Measurements from ENCODE around the gene CPZ. TPM values are rescaled to one million over a fixed set of nuclear protein-coding genes. Genes with fewer than 3 reads are reported as not detected.
"Not testable (repeated sequence)": the region's sequence is repeated elsewhere in the genome, so short reads cannot be mapped to it uniquely, and the experiment has no call there.

Gene CPZ
- total RNA-seq, 3 donors from 2014 or later: 2.9 to 13.4 (median 7.5) TPM

- no peaks in the 10 kb centered on the region for H3K4me1 ChIP-seq
- H3K4me3 ChIP-seq: no peak overlapping the region
- no peaks in the 10 kb centered on the region for H3K9me3 ChIP-seq
- DNase-seq (ENCODE audit: low spot score in 2 of 2): no peak
- TF ChIP-seq, protein P1, sequence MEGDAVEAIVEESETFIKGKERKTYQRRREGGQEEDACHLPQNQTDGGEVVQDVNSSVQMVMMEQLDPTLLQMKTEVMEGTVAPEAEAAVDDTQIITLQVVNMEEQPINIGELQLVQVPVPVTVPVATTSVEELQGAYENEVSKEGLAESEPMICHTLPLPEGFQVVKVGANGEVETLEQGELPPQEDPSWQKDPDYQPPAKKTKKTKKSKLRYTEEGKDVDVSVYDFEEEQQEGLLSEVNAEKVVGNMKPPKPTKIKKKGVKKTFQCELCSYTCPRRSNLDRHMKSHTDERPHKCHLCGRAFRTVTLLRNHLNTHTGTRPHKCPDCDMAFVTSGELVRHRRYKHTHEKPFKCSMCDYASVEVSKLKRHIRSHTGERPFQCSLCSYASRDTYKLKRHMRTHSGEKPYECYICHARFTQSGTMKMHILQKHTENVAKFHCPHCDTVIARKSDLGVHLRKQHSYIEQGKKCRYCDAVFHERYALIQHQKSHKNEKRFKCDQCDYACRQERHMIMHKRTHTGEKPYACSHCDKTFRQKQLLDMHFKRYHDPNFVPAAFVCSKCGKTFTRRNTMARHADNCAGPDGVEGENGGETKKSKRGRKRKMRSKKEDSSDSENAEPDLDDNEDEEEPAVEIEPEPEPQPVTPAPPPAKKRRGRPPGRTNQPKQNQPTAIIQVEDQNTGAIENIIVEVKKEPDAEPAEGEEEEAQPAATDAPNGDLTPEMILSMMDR (IDR thresholded peaks at IDR 0.05): no peak
- TF ChIP-seq POLR2A (IDR thresholded peaks at IDR 0.05): no peak
- TF ChIP-seq POLR2AphosphoS5 (IDR thresholded peaks at IDR 0.05): no peak
- H3K27ac ChIP-seq: no peak overlapping the region
- intact Hi-C loops (cut with DNase I; ENCODE audit: low total_unique reads): no loop called here
- no peaks in the 10 kb centered on the region for H3K27me3 ChIP-seq
- no peaks in the 10 kb centered on the region for H3K36me3 ChIP-seq
These were observed 20.6 kb upstream of the CPZ start for GRCh38 chr4:8571702-8572685.

GRCh38 chr4:8573266-8573665 lies 19.3 kb upstream of the CPZ start:
- intact Hi-C loops (cut with DNase I; ENCODE audit: low total_unique reads): no loop called here
- no peak for DNase-seq (ENCODE audit: low spot score in 2 of 2)
- no peaks in the 10 kb centered on the region for H3K9me3 ChIP-seq
- TF ChIP-seq POLR2AphosphoS5 (IDR thresholded peaks at IDR 0.05) (no peak), POLR2A (IDR thresholded peaks at IDR 0.05) (no peak)
- TF ChIP-seq, protein P1 (IDR thresholded peaks at IDR 0.05): no peak
- no peaks in the 10 kb centered on the region for H3K4me1 ChIP-seq
- no peak overlapping the region for H3K4me3 ChIP-seq
- no peaks in the 10 kb centered on the region for H3K36me3 ChIP-seq
- H3K27ac ChIP-seq: no peak overlapping the region
- H3K27me3 ChIP-seq: no peaks in the 10 kb centered on the region

- Histone ChIP-seq H3K27me3 (peaks cover 0 to 15% of the 10 kb centered on the region in 2 donors), H3K27ac (no peak overlapping the region), H3K36me3 (no peaks in the 10 kb centered on the region), H3K4me1 (no peaks in the 10 kb centered on the region), H3K4me3 (no peak overlapping the region), H3K9me3 (no peaks in the 10 kb centered on the region)
- TF ChIP-seq POLR2AphosphoS5 (IDR thresholded peaks at IDR 0.05) (no peak), POLR2A (IDR thresholded peaks at IDR 0.05) (no peak)
- TF ChIP-seq, protein P1 (IDR thresholded peaks at IDR 0.05): no peak
- intact Hi-C loops (cut with DNase I; ENCODE audit: low total_unique reads): loop anchor here (1.0 kb wide), 1 partner anchor 25 kb away; no protein-coding TSS in a partner anchor
- DNase-seq (ENCODE audit: low spot score in 2 of 2): no peak
These were observed 17.7 kb upstream of the CPZ start for GRCh38 chr4:8574796-8575370.

- intact Hi-C loops (cut with DNase I; ENCODE audit: low total_unique reads): no loop called here
- no peaks in the 10 kb centered on the region for H3K36me3 ChIP-seq
- no peak for TF ChIP-seq POLR2A (IDR thresholded peaks at IDR 0.05)
- TF ChIP-seq, protein P1 (IDR thresholded peaks at IDR 0.05): no peak
- no peak for TF ChIP-seq POLR2AphosphoS5 (IDR thresholded peaks at IDR 0.05)
- H3K4me1 ChIP-seq: no peaks in the 10 kb centered on the region
- peaks cover 0 to 20% of the 10 kb centered on the region in 2 donors for H3K27me3 ChIP-seq
- no peak overlapping the region for H3K27ac ChIP-seq
- DNase-seq (ENCODE audit: low spot score in 2 of 2): no peak
- no peak overlapping the region for H3K4me3 ChIP-seq
- no peaks in the 10 kb centered on the region for H3K9me3 ChIP-seq
These were observed 17.1 kb upstream of the CPZ start for GRCh38 chr4:8575457-8575856.

DNA sequence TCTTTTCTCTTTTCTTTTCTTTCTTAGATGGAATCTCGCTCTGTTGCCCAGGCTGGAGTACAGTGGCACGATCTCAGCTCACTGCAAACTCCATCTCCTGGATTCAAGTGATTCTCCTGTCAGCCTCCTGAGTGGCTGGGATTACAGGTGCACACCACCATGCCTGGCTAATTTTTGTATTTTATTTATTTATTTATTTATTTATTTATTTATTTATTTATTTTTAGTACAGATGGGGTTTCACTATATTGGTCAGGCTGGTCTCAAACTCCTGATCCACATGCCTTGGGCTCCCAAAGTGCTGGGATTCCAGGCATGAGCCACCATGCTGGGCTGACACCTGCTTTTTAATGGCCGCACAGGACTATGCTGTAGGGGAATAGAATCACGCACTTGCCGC lies 16.0 kb upstream of the CPZ start:
- intact Hi-C loops (cut with DNase I; ENCODE audit: low total_unique reads); H3K36me3 ChIP-seq; H3K9me3 ChIP-seq; H3K27ac ChIP-seq; H3K4me3 ChIP-seq; DNase-seq (ENCODE audit: low spot score in 2 of 2); H3K4me1 ChIP-seq: not testable (repeated sequence)
- peaks cover 5 to 32% of the 10 kb centered on the region in 2 donors for H3K27me3 ChIP-seq

Data from breast epithelium (tissue), 4 donors.